ENCODE data around the gene REPS1. TPM values are rescaled to one million over a fixed set of nuclear protein-coding genes. Genes with fewer than 3 reads are reported as not detected.

The REPS1 gene
- total and polyA plus RNA-seq, 2 of the 13 experiments (the other 11 are each of a cell fraction or from before 2014, with no cell fraction given): 36.4 to 38.3 TPM

DNA sequence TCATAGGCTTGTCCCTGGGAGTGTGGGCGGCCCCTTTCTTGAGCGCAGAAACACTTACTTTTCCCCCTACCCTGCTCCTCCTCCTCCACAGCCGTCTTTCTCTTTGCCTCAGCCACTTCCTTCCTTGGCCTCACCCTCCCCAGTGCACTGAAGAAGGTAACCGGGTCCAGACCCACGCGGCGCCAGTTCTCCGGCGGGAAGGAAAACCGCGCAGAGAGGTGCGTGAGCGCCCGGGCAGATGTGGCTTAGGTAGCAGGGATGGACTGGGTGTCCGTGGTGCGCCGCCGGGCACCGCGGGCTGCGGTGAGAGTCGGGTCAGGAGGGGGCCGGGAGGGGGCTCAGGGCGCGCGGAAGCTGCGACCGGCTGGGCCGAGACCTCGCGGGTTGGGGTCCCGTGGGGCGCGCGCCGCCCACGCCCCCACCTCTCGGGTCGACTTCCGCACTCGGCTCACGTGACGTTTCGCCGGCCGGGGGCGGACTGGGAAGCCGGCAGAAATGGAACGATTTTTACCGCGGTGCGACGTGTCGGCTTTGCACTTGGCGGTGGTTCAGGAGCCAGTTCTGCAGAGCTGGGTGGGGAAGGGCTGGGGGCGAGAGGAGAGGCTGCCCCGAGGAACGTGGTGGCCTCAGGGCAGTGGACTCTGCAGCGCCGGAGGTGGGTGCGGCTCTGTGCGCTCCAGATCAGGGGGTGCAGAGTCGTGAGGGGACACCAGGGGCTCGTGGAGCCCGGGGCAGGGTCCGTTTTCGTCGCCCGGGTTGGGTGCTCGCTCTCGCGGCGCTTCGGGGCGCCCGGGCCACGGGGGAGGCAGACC lies 40.8 kb upstream of the REPS1 start, which contains the start of gene ABRACL (continued):
- TF ChIP-seq, protein P1, sequence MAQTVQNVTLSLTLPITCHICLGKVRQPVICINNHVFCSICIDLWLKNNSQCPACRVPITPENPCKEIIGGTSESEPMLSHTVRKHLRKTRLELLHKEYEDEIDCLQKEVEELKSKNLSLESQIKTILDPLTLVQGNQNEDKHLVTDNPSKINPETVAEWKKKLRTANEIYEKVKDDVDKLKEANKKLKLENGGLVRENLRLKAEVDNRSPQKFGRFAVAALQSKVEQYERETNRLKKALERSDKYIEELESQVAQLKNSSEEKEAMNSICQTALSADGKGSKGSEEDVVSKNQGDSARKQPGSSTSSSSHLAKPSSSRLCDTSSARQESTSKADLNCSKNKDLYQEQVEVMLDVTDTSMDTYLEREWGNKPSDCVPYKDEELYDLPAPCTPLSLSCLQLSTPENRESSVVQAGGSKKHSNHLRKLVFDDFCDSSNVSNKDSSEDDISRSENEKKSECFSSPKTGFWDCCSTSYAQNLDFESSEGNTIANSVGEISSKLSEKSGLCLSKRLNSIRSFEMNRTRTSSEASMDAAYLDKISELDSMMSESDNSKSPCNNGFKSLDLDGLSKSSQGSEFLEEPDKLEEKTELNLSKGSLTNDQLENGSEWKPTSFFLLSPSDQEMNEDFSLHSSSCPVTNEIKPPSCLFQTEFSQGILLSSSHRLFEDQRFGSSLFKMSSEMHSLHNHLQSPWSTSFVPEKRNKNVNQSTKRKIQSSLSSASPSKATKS (CRISPR knock-in tag; IDR thresholded peaks at IDR 0.05): no peak
- TF ChIP-seq ZNF747 (CRISPR knock-in tag; IDR thresholded peaks at IDR 0.05; ENCODE audit: borderline replicate concordance): peak; percentile 66; the same call in 1 of the 2 replicates
- no peak for TF ChIP-seq CHD4 (IDR thresholded peaks at IDR 0.05; ENCODE audit: borderline replicate concordance, low read length)
- TF ChIP-seq, protein P2, sequence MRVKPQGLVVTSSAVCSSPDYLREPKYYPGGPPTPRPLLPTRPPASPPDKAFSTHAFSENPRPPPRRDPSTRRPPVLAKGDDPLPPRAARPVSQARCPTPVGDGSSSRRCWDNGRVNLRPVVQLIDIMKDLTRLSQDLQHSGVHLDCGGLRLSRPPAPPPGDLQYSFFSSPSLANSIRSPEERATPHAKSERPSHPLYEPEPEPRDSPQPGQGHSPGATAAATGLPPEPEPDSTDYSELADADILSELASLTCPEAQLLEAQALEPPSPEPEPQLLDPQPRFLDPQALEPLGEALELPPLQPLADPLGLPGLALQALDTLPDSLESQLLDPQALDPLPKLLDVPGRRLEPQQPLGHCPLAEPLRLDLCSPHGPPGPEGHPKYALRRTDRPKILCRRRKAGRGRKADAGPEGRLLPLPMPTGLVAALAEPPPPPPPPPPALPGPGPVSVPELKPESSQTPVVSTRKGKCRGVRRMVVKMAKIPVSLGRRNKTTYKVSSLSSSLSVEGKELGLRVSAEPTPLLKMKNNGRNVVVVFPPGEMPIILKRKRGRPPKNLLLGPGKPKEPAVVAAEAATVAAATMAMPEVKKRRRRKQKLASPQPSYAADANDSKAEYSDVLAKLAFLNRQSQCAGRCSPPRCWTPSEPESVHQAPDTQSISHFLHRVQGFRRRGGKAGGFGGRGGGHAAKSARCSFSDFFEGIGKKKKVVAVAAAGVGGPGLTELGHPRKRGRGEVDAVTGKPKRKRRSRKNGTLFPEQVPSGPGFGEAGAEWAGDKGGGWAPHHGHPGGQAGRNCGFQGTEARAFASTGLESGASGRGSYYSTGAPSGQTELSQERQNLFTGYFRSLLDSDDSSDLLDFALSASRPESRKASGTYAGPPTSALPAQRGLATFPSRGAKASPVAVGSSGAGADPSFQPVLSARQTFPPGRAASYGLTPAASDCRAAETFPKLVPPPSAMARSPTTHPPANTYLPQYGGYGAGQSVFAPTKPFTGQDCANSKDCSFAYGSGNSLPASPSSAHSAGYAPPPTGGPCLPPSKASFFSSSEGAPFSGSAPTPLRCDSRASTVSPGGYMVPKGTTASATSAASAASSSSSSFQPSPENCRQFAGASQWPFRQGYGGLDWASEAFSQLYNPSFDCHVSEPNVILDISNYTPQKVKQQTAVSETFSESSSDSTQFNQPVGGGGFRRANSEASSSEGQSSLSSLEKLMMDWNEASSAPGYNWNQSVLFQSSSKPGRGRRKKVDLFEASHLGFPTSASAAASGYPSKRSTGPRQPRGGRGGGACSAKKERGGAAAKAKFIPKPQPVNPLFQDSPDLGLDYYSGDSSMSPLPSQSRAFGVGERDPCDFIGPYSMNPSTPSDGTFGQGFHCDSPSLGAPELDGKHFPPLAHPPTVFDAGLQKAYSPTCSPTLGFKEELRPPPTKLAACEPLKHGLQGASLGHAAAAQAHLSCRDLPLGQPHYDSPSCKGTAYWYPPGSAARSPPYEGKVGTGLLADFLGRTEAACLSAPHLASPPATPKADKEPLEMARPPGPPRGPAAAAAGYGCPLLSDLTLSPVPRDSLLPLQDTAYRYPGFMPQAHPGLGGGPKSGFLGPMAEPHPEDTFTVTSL (CRISPR knock-in tag; IDR thresholded peaks at IDR 0.05; ENCODE audit: borderline replicate concordance): no peak
- TF ChIP-seq, protein P3, sequence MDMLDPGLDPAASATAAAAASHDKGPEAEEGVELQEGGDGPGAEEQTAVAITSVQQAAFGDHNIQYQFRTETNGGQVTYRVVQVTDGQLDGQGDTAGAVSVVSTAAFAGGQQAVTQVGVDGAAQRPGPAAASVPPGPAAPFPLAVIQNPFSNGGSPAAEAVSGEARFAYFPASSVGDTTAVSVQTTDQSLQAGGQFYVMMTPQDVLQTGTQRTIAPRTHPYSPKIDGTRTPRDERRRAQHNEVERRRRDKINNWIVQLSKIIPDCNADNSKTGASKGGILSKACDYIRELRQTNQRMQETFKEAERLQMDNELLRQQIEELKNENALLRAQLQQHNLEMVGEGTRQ (IDR thresholded peaks at IDR 0.05; ENCODE audit: low read depth, low read length): no peak
- TF ChIP-seq, protein P3 (CRISPR knock-in tag; IDR thresholded peaks at IDR 0.05; ENCODE audit: borderline replicate concordance): peak; percentile 53; the same call in 1 of the 2 replicates
- no peak for TF ChIP-seq ZNF468 (CRISPR knock-in tag; IDR thresholded peaks at IDR 0.05)
- TF ChIP-seq, protein P4, sequence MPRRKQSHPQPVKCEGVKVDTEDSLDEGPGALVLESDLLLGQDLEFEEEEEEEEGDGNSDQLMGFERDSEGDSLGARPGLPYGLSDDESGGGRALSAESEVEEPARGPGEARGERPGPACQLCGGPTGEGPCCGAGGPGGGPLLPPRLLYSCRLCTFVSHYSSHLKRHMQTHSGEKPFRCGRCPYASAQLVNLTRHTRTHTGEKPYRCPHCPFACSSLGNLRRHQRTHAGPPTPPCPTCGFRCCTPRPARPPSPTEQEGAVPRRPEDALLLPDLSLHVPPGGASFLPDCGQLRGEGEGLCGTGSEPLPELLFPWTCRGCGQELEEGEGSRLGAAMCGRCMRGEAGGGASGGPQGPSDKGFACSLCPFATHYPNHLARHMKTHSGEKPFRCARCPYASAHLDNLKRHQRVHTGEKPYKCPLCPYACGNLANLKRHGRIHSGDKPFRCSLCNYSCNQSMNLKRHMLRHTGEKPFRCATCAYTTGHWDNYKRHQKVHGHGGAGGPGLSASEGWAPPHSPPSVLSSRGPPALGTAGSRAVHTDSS (CRISPR knock-in tag; conservative IDR thresholded peaks at IDR 0.05): no peak
- TF ChIP-seq, protein P5, sequence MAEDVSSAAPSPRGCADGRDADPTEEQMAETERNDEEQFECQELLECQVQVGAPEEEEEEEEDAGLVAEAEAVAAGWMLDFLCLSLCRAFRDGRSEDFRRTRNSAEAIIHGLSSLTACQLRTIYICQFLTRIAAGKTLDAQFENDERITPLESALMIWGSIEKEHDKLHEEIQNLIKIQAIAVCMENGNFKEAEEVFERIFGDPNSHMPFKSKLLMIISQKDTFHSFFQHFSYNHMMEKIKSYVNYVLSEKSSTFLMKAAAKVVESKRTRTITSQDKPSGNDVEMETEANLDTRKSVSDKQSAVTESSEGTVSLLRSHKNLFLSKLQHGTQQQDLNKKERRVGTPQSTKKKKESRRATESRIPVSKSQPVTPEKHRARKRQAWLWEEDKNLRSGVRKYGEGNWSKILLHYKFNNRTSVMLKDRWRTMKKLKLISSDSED (CRISPR knock-in tag; IDR thresholded peaks at IDR 0.05): no peak
- TF ChIP-seq NR1H2 (CRISPR knock-in tag; IDR thresholded peaks at IDR 0.05; ENCODE audit: borderline replicate concordance, low read depth): no peak
- TF ChIP-seq ZNF577 (CRISPR knock-in tag; IDR thresholded peaks at IDR 0.05; ENCODE audit: borderline replicate concordance, low read depth): no peak
- no peak for TF ChIP-seq SNRNP70 (IDR thresholded peaks at IDR 0.05; ENCODE audit: low read depth, low read length)
- TF ChIP-seq ZFY (CRISPR knock-in tag; IDR thresholded peaks at IDR 0.05): no peak
- 0 out of 2 replicates have a peak, but pooled peaks have one; percentile 70 for TF ChIP-seq ZNF30 (CRISPR knock-in tag; IDR thresholded peaks at IDR 0.05)
- TF ChIP-seq MXI1 (IDR thresholded peaks at IDR 0.05; ENCODE audit: borderline replicate concordance, low read depth, low read length): no peak
